GM20000 (cell line): Measurements from ENCODE around the gene MED10.

Experiments used
- DNase-seq: peaks from one replicate; pipeline ENCODE4 v3.0.0; 2012; ENCODE audit warnings: low spot score
- TF ChIP-seq, protein P1 (sequence below): IDR thresholded peaks from 2 replicates; pipeline ENCODE4 v1.5.1; 2012; ENCODE audit warnings: mild to moderate bottlenecking, control low read depth; ENCODE audit errors: extremely low read depth, missing control alignments

The MED10 gene, protein sequence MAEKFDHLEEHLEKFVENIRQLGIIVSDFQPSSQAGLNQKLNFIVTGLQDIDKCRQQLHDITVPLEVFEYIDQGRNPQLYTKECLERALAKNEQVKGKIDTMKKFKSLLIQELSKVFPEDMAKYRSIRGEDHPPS

DNA sequence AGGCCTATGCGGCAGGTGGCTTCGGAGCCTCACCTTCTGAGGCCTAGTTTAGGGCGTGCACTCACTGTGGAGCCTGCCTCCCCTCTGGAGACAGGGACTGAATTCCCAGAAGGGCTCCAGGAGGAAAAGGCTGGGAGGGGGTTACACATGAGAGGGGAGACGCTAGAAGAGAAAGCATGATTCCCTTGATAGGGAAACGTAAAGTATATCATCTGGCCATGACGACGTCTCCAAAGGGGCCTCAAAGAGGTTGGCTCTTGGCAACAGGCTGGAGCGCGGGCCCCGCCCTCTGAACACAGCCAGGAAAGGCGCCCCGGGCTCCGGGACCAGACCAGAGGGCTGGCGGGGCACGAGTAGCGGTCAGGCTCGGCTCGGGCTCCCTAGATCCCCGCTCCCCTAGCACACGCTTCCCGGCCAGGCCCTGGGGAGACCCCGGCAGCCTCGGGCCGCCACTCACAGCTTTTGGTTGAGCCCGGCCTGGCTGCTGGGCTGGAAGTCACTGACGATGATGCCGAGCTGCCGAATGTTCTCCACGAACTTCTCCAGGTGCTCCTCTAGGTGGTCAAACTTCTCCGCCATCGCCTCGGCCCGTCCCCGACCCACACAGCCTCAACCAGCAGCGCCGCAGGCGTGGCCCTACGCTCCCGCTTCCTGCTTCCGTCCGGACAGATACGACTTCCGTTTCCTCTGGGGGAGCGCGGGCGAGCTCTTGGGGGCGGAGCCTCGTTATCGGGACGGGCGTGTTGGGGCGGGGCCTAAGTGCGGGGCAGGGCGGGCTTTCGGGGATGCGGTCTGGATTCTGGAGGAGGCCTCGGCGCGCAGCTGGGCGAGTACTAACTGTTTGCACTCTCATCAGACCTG is at the start of gene MED10:
Gene MED10 (minus strand): TSS at position 643 of the 861 bp plus-strand sequence. CDS start 64 bp downstream, at position 579.
- TF ChIP-seq, protein P1, sequence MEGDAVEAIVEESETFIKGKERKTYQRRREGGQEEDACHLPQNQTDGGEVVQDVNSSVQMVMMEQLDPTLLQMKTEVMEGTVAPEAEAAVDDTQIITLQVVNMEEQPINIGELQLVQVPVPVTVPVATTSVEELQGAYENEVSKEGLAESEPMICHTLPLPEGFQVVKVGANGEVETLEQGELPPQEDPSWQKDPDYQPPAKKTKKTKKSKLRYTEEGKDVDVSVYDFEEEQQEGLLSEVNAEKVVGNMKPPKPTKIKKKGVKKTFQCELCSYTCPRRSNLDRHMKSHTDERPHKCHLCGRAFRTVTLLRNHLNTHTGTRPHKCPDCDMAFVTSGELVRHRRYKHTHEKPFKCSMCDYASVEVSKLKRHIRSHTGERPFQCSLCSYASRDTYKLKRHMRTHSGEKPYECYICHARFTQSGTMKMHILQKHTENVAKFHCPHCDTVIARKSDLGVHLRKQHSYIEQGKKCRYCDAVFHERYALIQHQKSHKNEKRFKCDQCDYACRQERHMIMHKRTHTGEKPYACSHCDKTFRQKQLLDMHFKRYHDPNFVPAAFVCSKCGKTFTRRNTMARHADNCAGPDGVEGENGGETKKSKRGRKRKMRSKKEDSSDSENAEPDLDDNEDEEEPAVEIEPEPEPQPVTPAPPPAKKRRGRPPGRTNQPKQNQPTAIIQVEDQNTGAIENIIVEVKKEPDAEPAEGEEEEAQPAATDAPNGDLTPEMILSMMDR, result no peak
- peak; percentile 93 for DNase-seq

DNA sequence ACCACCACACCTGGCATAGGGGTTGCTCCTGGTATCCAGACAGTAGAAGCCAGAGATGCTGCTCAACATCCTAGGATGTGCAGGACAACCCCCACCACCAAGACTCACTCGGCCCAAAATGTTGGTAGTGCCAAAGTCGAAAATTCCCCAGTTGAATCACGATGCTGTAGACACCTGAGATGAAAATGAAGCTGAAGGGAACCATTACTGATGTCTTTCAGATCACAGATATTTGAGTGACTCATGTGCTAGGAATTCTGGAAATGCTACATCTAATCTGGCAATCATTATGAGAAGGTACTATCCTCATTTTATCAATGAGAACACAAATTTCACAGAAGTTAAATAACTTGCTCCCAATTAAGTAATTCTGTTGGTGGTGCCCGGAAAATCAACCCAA is 49.3 kb upstream of the MED10 start:
- DNase-seq, result no peak
- TF ChIP-seq, protein P1, result no peak

DNA sequence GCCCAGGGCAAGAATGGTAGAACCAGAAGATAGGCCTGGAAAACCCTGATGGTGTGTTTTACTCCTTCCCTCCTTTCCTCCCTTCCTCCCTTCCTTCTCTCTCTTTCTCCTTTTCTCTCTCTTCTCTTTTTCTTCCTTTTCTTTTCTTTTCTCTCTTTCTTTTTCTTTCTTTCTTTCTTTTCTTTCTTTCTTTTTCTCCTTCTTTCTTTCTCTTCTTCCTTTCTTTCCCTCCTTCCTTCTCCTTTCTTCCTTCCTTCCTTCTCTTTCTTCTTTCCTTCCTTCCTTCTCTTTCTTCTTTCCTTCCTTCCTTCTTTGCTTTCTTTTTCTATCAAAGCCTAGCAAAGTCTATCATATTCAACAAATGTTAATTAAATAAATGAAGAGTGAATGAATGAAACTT is 46.4 kb upstream of the MED10 start:
- TF ChIP-seq, protein P1, result no peak
- no peak for DNase-seq

DNA sequence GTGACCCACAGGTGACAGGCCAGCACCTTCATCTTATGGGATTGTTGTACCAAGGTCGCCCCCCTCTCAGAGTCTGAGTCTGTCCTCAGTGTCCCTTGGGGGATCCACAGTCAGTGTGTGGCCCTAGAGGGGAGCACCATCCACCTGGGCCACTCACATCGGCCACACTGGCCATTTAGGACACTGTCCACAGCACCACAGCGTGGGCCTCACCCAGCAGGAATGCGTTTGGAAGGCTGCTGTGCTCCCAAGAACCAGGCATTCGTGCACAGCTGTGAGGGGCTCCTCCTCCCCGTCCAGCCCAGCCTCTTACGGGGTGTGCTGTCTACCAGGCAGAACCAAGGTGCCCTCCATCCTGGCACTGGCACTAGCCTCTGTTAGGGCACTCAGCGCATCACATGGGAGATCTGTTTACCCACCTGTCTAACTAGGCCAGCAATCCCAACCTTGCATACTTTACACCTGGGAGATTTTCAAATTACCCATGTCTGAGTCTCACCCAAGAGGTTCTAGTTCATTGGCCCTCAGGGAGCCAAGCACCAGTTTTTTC is 45.8 kb upstream of the MED10 start:
- no peak for DNase-seq
- TF ChIP-seq, protein P1, result no peak

DNA sequence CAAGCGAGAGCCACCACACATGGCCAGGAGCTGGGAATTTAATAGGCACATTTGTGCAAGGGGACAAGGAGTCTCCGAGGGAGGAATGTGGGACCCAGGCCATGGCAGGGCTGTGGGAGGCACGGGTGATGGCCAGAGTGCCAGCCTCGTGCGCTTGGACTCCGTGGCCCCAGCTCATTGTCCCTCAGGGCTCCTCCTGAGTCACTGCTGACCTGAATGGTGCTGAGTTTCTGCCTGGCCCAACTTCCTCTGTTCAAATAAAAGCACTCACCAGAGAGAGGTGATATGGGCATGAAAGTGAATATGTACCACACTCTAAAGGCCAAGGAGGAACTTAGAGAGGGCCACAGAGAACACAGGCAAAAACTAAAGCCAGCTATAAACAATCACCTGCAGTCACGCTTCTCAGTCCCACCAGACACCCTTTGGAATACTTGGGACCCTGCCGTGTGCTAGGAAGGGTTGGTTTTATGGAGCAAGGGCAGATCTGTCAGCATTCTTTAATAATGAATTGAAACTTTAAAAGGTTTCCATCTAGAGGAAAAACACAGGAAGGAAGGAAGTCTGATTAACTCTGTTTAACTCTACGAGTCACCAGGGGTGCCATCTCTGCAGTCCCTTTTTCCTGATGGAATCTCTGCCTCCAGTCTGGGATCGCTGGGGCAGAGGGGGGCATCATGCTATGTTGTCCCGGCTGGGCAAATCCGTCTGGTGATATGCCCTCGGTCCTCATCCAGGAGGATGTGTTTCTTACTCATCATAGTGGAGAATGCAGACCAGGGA is 45.2 kb upstream of the MED10 start:
- DNase-seq, result no peak
- TF ChIP-seq, protein P1, result no peak

DNA sequence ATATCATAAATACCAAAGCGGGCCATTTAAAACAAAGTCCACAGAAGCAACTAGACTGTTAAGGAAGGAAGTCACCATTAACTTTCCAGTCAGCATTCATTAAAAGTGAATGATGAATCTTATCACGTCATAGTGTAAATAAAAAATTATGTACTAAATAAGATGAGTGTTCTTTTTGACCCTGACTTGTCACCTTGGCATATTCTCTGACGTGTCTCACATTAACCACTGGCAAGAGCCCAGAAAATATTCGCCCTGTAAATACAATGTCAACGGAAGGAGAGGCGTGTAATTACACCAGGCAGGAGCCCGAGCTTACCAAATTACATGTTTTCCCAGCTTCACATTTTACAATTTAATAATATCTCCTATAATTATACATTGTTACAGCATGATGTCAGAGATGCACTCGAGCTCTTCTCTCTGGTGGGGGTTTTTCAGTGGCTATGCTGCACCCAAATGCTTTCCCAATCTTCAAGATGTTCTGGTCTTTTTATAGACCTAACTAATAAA is 41.0 kb upstream of the MED10 start:
- DNase-seq, result no peak
- TF ChIP-seq, protein P1, result no peak
